HG02610 (cell line): ENCODE data around the gene ANKRD11.
"Not testable (repeated sequence)": the region's sequence is repeated elsewhere in the genome, so short reads cannot be mapped to it uniquely, and the experiment has no call there.

ENCODE experiments used
- ATAC-seq: cut with Tn5 transposase; IDR thresholded peaks from one replicate; pipeline ENCODE4 v1.9.1; 2021; ENCODE audit warnings: mild to moderate bottlenecking, moderate library complexity; ENCODE audit not compliant: unreplicated experiment

ANKRD11 gene

GRCh38 chr16:89306457-89307420 is 183.6 kb downstream of the ANKRD11 start:
- ATAC-seq = not testable (repeated sequence)

- no peak for ATAC-seq
Observed at GRCh38 chr16:89304941-89305705, 185.2 kb downstream of the ANKRD11 start.

DNA sequence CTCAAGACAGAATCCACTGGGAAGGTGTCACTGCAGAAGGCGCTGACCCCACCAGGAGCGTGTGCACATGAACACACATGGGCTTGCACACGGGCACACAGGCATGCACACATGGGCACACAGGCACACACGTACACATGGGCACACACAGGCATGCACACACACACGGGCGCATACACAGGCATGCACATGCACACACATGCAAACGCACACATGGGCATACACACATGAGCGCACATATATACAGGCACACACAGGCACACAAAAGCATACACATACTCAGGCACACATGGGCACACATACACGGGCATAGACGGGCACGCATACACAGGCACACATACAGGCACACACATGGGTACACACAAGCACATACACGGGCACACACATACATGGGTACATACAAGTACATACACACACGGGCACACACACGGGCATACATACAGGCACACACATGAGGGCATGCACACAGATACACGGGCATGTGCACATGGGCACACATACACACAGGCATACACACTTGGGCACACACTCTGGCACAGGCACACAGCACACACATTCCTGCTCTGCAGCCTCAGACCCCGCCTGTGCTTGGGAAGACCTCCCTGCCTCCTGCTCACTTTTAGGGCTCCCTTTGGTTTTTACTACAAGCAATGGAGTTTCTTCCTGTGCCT is 186.0 kb downstream of the ANKRD11 start:
- no peak for ATAC-seq

DNA sequence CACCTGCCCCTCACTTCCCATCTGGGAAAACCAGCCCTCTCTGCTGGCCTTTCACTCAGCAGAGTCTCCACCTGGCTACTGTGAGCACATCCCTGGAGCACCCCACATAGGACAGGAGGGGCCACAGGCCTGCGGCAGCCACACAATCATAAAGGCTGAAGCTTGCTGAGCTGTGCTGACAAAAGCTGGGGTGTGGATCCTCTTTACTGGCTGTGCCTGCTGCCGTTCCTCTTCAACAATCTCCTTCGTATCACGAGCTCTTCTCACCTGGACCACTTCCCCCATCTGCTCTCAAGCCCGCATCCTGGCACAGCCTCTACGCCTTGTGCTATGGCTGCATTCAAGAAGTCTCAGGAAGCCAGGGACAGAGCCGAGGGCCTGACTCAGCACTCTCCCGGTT is 186.7 kb downstream of the ANKRD11 start:
- ATAC-seq = no peak

- ATAC-seq = no peak
Observed at GRCh38 chr16:89300976-89301360, 189.4 kb downstream of the ANKRD11 start.

GRCh38 chr16:89300311-89300975 is 189.9 kb downstream of the ANKRD11 start:
- no peak for ATAC-seq

GRCh38 chr16:89299357-89300111 is 190.8 kb downstream of the ANKRD11 start:
- ATAC-seq = not testable (repeated sequence)

DNA sequence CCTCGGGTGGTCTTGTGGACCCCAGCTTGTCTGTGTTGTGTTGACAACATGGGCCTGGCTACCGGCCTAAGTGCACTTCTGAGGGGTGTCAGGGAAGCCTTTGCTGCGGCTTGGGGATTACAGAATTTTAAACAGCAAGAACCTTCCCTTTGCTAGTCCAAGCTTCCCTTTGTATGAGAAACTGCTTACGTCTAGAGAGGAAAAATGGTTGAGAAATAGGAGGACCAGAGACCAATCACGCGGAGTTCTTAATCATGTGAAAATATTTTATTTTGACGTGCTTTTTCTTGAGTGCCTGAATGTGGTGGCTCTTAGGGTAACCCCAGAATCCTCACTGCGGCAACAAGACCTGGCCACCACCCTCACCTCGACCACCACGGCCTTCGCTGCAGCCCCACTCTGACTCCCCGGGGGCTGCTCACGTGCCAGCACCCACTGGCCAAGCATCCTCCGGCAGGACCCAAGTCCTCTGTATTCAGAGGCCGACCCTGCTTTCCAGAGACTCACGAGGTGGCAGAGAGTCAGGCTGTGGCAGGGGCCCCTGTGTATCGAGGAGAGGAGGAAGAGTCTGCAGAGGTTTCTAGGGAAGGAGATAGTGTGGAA is 191.6 kb downstream of the ANKRD11 start:
- no peak for ATAC-seq

GRCh38 chr16:89297910-89298545 is 192.3 kb downstream of the ANKRD11 start:
- ATAC-seq = no peak

DNA sequence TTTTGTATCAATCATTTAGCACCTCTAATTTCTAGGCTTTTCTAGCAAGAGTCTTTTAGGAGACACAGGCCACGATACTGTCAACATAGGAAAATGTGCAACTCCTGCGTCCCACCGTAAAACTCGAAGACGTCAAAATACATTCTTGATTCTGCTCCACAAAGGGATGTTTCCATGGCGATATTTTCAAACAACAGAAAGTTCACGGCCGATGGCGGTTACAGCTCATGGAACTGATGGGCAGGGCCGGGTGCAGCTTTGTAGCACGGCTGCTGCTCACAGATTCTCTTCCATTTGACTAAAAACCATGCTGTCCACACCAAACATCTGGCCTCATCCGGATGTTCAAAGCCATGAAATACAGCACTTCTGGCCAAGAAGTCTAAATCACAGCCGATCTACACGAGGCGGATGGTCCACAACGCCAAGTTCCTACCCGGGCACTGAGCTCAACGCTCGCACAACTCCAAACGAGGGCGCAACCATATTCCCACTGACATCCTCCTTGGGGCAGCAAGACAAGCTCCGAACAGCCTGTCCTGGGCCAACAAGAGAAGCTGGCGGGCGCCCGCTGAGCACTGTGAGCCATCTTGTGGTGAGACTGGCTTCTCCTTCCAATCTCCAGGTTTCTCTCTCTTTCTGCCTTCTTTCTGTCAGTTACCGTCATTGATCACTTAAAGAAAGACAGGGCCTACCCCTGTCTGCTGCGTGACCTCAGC is 193.0 kb downstream of the ANKRD11 start:
- no peak for ATAC-seq

DNA sequence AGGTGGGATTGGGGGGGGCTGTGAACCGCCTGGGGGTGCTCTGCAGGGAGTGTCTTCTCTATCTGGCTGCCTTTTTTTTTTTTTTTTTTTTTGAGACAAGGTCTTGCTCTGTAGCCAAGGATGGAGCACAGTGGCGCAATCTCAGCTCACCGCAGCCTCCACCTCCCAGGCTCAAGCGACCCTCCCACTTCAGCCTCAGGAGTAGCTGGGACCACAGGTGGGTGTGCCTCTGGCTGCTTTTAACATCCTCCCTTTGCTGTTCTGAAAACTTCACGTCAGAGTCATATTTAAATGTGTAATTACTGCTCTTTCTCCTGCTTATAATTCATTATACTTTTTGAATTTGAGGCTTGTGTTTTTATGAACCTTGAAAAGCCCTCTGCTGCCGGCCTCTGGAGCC is 194.4 kb downstream of the ANKRD11 start:
- ATAC-seq = no peak

DNA sequence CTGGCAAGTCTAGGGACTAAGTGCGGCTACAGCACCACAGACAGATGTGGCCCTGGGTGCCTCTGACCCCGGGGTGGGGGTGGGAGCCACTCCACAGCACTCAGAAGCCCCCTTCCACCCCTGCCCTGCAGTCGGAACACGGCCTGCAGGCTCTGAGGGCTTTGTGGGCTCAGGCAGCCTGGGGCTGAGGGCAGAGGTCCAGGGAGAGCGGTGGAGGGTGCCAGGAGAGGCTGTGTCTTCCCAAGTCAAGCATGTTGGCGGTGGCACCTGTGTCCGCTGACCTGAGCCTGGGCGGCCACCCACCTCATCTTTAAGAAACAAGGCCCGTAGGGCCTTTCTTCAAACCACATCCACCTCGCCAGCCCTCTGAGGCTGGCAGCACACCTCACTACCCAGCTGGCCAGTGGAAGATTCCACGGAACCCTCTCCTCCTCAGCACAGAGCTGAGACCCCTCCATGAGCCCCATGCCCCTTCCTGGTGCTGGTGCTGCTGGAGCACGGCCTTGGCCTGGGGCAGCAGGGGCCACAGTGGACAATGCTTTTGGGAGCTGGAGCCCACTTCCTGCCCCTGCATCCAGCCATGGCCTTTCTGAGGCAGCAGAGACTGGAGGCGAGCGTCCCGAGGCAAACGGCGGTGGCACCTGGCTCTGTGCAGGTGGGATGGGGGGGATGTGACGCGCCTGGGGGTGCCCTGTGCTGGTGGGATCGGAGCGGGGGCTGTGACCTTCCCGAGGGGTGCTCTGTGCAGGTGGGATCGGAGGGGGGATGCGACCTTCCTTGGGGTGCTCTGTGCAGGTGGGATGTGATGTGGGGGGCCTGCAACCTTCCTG is 195.1 kb downstream of the ANKRD11 start:
- no peak for ATAC-seq

DNA sequence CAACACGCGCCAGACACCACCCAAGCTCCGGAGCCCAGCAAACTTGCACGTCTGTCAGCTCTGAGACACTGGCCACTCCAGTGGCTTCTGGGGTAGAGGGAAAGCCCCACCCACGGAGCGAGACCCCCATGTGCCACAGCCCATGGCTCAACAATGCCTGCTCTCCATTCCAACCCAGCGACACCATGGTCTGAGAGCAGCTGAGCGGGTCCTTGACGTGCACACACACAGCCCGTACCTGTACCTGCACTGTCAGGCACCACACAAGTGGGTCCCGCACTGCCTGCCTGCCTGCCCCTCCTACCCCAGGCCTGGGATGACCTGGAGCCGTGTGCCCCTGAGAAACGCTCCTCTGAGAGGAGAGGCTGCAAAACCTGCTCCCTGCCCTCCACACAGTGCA is 195.9 kb downstream of the ANKRD11 start:
- no peak for ATAC-seq

DNA sequence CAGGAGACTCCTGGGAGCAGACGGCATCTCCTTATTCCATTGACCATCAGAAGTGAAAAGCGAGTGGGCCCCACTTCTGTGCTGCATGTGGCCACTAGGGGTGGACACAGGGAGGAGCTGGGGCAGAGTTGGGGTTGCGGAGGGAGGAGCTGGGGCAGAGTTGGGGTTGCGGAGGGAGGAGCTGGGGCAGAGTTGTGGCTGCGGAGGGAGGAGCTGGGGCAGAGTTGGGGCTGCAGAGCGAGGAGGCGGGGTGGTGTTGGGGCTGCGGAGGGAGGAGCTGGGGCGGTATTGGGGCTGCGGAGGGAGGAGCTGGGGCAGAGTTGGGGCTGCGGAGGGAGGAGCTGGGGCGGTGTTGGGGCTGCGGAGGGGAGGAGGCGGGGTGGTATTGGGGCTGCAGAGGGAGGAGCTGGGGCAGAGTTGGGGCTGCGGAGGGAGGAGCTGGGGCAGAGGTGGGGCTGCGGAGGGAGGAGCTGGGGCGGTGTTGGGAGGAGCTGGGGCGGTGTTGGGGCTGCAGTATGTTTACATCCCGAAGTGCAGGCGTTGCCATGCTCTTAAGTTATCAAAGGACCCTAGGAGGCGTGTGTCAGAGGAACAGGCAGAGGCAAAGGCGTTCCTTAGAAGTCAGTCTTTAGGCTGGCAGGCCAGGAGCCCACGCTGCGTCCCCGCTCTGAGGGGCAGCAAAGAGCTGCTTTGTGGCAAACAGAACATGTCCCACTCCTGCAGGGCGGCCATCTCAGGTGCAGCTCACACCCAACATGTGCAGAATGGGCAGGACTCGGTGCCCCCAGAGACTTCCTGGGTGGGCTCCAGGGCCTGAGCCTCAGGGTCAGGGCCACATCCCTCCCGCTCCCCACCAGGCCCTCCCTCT is 196.9 kb downstream of the ANKRD11 start:
- ATAC-seq = no peak

GRCh38 chr16:89292443-89293078 is 197.8 kb downstream of the ANKRD11 start:
- no peak for ATAC-seq

DNA sequence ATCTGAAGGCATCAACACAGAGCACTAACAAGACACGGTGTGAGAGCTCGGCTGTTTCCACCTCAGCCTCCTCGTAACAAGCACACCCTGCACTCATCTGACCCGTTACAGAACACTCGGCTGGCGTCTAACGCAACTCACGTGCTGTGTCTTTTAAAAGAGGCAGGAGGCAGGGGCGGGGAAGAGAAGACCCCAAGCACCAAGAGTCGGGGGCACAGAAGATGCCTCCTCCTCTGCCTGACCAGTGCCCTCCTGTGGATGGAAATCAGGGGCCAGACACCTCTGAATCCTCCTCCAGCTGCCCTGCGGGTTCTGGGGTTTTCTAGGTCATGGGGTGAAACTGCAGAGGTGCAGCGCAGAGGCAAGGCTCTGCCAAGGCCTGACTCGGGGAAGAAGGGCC is 198.6 kb downstream of the ANKRD11 start:
- no peak for ATAC-seq
